HPDE6-E6E7 (cell line): ENCODE measurements around the gene VAX1.
"Not testable (repeated sequence)": the region's sequence is repeated elsewhere in the genome, so short reads cannot be mapped to it uniquely, and the experiment has no call there.

ENCODE experiments used
- DNase-seq: peaks from one replicate; pipeline ENCODE4 v3.0.0; 2011; ENCODE audit warnings: missing footprints; ENCODE audit errors: extremely low spot score

The VAX1 gene

DNA sequence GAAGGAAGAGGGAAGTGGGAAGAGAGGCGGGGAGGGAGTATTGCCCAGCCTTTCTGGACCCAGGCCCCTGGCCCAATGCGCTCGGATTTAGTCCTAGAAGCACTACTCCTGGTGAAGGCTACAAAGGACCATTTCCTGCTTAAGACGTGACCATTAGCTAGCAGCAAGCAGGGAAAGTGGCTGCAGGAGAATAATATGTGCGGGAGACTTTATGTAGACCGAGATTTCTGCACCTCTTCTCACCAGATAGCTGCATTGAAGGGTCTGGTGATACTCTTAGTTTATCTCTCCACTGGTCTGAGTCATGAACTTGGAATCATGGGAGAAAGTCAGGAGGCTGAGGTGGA lies 3.1 kb downstream of the VAX1 start:
- no peak for DNase-seq

DNA sequence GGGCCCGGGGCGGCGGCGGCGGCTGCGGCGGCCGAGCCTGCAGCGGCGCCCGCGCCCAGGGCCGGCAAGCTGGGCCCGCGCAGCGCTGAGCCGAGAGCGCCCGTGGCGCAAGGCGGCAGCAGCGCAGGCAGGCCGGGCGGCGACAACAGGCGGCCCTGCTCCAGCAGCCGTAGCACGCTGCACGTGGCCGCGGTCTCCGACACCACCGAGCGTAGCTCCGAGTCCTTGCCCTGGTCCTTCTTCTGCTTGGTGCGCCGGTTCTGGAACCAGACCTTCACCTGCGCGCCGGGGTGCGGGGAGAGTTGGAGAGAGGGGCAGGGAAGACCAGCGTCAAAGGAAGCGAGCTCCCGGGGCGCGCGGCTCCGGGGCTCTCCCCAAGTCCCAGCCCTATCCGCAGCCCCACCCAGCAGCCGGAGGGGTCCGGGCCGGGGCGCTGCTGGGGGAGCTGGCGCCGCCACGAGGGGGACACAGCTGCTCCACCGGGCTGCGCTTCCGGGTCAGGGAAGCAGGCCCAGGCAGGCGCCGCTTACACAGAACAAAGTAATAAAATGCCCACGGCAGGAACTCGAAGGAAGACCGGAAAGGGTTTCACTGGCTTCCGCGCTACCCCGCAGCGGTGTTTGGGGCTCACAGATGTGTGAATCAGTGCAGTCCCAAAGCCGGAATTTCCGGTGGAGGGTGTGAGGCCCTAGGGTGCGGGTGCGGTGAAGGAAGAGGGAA lies 3.6 kb downstream of the VAX1 start:
- DNase-seq, result no peak

DNA sequence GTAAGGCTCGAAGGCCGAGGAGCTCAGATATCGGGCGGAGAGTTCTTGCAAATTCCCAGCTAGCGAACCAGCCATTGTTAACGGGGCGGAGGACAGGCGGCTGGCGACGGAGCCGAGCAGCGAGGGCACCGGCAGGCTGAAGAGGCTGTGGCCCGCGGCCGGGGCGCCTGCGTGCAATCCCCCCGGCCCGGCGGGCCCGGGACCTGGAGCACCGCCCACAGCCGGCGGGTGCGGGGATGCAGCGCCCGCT lies 4.1 kb downstream of the VAX1 start:
- no peak for DNase-seq

DNA sequence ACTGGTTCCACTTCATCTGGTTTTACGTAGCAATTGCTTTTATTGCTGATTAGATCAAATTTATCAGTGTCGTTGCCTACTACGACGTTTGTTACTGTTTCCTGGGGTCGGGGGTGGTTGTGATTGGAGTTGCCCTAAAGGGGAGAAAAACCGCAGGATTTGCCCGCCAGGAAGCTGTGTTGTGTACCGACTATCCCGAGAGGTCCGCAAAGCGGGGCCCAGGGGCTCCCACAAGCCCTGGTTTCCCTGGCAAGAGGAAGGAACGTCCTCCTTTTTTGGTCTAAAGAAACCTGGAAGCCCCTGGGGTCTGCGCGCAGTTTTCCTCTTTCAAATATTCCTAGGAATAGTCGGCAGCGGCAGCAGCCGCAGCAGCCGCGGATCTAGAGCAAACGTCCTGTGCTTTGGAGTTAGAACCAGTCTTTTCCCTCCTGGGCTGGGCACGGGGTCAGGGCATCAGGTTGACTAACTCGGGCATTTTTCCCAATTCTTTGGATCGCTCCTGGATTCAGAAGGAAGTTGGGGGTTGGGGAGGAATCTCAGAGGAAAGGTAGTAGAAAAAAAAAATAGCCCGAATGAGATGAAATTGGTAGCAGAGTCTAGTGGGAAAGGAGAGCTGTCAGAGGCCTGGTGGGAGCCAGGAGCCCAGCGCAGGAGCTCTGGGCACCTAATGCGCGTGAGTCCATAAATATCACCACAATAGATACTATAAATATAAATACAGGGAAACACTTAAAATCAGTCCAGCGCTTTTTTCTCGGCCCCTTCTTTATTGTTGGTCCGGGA lies 4.6 kb downstream of the VAX1 start:
- DNase-seq, result no peak

DNA sequence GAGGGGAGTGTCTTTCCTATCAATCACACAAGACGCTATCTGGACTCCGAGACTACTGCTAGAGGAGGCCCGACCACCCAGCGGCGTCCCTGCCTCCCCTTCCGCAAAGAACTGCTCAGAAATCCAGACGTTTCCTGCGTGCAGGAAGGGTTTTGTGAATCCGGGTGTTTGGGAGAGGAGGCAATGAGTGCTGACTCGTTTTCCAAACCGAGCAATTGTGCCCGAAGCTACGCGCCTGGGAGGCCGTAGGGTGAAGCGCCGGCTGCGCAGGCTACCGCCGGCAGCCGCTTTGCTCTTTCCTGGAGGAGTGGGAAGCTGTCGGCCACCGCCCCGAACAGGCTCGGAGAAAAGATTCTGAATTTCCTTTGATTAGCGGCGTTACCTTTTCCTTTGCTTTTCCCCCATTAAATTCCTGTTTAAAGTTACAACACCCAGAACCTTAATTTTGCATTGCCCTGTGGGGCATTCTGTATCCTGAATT lies 5.3 kb downstream of the VAX1 start:
- no peak for DNase-seq

DNA sequence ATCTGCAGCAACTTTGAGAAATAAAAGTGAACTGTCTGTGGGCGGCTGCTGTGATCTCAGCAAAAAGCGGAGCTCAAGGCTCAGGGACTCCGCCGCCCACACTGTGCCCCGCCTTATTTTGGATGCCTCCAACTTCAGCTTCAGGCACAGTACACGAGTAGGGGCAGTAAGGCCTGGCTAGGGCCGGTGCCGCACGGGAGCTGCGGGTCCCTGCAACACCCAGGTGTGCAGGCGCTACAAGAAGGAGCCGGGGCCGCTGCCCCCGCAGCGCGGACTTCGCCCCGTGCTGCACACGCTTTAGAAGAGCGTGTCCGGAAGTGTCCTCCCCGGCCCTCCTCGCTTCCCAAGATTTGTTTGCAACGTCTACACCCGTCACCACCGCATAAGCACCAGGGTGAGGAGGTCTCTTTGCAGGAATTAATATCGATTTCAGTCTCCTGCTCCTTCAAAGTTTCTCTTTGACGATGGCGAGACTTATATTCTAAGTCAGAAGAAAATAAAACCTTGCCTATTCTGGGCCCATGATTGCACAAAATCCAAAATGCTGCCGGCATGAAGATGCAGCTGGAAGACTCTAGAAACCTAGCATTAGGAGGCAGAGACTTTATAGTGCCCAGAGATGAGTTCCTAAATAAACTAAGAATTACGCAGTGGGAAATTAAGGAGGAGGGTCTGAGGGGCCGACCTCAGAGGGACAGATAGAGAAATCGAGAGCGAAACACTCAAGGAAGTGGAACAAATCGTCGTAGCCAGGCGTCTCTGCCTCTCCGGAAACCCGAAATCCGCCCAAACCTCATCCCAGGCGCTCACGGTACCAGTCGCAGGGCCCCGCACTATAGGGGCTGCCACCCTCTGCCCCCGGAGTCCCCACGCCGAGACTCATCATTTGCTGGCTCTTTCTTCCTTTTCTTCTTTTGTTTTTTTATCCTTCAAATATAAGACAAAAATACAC lies 6.4 kb downstream of the VAX1 start:
- DNase-seq, result no peak

DNA sequence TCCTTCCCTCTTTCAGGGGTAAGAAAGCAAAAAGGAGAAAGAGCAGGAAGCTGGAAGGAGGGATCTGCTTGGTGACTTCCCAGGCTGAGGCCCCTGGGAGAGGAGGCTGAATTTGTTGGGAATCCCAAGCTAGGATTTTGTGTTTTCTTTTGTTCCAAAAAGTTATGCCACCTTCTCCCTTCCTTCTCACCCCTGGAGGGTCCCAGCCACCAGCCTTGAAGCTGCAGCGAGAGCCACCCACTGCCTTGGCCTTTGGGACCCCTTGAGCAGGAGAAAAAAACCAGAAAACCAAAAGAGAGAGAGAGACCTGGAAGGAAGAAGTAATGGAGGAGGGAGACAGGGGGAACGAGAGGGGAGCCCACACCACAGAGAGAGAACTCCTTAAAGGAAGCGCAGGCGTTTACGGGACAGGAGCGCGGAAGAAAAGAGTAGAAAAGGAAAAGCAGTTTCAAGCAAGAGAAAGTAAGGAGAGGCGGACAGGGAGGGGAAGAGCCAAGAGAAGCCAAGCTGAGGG lies 7.2 kb downstream of the VAX1 start:
- no peak for DNase-seq

DNA sequence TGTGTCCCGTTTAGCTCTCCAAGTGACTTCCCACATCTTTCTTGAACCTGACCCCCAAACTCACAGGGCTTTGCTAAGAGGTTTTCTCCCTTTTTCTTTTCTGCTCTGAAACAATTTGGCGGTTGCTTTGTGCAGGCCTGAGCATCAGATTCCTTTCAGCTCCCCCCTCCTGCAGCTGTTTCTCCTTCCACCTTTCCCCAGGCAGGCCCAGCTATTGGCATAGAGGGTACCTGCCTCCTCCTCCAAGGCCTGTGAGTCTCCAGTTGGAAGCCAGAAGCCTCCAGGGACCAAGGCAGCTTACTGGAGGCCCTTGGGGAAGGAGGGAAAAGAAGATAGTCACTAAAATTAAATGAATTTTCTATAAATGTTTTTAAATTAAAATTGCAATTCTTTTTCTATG lies 7.7 kb downstream of the VAX1 start:
- DNase-seq, result no peak

DNA sequence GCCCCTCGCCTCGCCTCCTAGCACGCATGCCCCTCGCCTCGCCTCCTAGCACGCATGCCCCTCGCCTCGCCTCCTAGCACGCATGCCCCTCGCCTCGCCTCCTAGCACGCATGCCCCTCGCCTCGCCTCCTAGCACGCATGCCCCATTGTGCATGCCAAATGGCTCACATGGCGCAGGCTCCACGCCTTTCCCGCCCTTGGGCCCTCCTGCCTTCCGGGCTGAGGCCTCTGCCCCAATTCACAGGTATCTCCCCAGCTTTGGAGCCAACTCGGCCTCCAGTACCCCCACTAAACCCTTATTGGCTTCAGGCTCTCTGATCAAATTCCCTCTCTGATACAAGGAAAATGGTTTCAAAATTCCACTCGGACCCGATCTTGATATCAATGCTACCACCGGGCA lies 11.4 kb downstream of the VAX1 start:
- DNase-seq, result not testable (repeated sequence)

DNA sequence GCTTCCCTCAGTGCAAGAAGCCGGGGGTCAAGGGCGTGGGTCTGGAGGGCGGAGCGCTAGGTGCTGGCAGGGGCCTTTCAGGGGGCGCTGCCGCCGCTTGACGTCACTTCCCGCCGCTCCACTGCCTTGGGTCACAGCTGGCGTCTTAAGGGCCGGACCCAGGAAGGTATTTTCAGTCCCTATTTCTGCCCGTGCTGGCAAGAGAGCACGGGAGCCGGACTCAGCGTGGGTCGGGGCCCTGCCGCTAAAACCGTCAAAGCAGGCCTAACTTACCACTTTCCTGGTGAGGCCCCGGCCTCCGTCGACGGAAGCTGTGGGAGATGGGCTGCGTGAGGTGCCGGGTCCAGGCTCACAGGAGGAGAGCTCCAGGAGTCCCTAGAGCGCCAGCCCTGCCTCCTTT lies 12.0 kb downstream of the VAX1 start:
- no peak for DNase-seq

DNA sequence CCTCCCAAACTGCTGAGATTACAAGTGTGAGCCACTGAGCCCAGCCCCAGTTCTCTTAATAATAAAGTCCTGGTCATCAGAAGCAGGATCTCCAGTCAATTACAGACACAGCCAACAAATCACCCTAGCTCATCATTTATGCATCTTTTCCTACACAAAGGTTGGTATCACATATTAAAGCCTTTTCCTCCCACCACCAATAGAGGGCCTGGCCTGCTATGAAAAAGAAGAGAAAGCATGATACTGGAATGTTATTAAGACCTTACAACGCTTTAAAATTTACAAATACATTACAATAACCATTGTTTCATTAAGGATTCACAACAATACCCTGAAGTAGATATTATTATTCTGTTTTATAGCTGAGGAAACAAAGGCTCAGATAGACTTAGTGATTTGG lies 25.9 kb downstream of the VAX1 start:
- no peak for DNase-seq

DNA sequence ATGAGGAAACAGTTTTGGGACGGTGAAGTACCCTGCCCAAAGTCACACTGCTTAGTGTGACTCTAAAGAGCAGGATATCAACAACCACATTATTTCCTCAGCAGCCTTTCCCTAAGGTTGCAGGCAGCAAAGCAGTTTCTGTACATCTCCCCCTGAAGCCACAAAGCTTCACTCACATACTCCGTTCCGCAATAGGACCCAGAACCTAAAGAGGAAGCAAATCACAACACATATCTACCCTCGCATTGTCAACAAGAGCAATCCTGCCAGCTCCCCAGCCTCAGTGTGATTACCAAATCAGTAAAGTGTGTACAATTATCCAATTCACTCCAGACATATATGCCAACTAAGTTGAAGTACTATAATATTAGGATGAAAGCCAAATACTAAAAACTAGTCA lies 30.8 kb downstream of the VAX1 start:
- DNase-seq, result no peak

DNA sequence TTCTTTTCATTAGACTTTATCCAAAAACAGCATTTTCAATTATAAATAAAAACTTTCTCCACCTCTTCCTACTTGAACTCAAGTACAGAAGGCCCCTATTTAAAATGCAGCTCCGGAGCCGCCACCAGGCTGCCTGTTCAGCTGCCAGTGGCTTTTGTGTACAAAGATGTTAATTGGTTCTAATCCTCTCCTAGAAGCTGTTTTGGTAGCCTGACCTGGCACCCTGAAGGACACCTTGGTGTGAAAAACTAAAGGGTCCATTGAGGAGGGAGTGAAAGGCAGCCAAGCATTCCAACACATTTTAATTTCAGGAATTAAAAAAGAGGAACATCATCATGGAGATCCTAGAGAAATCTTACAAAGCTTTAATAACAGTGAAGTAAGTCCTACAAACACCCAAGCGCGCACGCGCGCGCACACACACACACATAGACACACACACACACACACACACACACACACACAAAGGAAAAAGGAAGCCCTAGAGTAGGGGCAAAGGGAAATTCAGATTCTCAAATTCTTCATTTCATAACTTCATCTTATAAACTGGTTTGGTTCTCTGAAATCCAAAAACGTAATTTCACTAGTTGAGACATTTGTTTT lies 41.4 kb downstream of the VAX1 start:
- no peak for DNase-seq

DNA sequence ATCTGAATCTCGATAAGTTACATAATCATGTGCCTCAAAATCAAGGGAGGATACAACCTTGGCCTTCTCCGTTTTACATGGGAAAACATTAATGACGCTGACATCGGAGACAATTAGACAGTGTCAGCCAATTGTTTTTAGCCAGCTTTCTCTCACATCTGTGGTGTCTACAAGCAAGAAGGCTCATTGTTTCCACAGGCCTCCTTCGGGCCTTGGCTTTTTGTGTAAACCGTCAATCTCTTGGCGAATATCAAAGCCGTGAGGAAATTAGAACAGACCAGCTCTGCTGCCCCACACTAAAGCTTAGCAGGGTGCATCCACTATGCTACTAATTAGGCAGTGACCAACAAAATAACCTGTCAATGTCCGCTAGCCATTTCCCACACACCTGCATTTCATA lies 43.2 kb downstream of the VAX1 start:
- DNase-seq, result no peak

DNA sequence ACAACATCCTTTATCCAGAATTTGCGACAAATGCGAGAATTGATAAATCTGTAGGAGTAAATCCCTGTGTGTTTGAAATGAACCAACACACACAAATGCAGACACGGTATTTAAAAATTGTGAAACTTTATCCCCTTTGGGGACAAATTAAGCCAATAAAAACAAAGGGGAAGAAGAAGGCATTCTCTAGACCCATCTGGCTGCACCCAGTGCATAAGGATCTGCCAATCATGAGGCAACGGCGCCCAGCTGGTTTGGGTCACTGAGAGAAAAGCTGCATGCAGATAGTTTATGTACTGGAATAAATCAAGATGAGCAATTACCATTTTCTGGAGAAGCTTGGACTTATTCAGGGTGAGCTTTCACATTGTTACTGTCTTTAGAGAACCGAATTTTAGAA lies 45.7 kb downstream of the VAX1 start:
- DNase-seq, result no peak

DNA sequence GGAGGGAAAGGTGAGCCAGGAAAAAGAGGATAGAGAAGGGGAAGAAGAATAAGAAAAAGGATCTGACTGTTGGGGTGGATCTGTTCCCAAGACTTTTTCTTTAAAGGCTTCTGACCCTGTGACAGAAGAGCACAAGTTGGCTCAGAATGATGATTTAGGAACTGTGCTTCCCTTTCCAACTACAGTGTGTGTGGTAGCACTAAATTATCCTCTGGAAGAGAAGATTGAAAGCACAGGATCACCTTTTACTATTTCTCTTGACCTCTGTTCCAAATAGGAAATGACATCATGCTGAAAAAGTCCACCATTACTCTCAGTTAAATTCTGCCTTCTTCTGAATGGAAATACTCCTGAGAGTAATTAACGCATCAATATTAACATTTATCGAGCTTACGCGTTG lies 47.2 kb downstream of the VAX1 start:
- DNase-seq, result no peak

DNA sequence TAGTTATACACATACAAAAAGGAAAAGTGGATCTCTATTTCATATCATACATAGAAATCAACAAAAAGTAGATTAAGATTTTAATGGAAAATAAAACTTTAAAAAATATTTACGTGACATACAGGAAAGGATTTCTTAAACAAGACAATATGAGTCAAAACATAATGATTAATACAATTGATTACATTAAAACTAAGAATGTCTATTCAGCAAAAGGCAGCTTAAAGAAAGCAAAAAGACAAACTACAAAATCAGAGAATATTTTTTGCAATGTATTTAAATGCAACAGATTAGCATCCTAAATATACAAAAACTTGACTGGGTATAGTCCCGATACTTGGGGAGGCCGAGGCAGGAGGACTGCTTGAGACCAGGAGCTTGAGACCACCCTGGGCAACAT lies 50.5 kb downstream of the VAX1 start:
- DNase-seq, result no peak

DNA sequence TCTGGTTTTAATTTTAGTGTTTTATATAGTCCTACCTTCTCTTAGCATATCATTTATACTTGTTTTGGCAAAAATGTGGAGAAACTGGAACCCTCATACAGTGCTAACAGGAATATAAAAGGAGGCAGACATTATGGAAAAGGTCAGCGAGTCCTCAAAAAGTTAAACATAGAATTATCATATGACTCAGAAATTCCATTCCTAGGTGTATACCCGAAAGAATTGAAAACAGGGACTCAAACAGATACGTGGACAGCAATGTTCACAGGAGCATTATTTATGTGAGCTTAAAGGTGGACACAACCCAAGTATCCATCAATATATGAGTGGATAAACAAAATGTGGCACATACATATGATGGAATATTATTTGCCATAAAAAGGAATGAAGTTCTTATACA lies 51.5 kb downstream of the VAX1 start:
- no peak for DNase-seq

DNA sequence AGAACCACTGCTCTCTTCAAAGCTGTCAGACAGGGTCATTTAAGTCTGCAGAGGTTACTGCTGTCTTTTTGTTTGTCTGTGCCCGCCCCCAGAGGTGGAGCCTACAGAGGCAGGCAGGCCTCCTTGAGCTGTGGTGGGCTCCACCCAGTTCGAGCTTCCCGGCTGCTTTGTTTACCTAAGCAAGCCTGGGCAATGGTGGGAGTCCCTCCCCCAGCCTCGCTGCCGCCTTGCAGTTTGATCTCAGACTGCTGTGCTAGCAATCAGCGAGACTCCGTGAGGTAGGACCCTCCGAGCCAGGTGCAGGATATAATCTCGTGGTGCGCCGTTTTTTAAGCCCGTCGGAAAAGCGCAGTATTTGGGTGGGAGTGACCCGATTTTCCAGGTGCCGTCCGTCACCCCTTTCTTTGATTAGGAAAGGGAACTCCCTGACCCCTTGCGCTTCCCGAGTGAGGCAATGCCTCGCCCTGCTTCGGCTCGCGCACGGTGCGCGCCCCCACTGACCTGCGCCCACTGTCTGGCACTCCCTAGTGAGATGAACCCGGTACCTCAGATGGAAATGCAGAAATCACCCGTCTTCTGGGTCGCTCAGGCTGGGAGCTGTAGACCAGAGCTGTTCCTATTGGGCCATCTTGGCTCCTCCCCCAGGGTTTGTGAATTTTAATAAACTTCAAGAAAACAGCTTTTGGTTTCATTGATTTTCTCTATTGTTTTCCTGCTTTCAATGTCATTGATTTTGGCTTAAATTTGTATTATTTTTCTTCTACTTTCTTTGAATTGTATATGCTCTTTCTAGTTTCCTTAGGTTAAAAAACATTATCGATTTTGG lies 53.4 kb downstream of the VAX1 start:
- not testable (repeated sequence) for DNase-seq
